BE2C (cell line): ENCODE measurements around the gene CX3CL1. TPM values are rescaled to one million over a fixed set of nuclear protein-coding genes. Genes with fewer than 3 reads are reported as not detected.
A peak's percentile ranks its signal among the peaks of the same experiment; 100 is the strongest.

Experiments used
- DNase-seq: peaks from one replicate; pipeline ENCODE4 v3.0.0-alpha.2; 2020
- H3K27me3 ChIP-seq: fragments of 250-450 bp; sonication (Bioruptor Pico); 2 replicates; pipeline ENCODE4 v1.5.1; 2020; ENCODE audit warnings: mild to moderate bottlenecking
- H3K36me3 ChIP-seq: fragments of 250-450 bp; sonication (Bioruptor Pico); 2 replicates; pipeline ENCODE4 v1.5.1; 2020; ENCODE audit warnings: mild to moderate bottlenecking
- H3K4me1 ChIP-seq: fragments of 250-450 bp; sonication (Bioruptor Pico); 2 replicates; pipeline ENCODE4 v1.5.1; 2020
- H3K4me3 ChIP-seq: 2 replicates; pipeline ENCODE4 v1.5.1; 2011; ENCODE audit warnings: low read depth, low read length
- H3K9me3 ChIP-seq: fragments of 250-450 bp; sonication (Bioruptor Pico); 2 replicates; pipeline ENCODE4 v1.5.1; 2020
- CTCF ChIP-seq: IDR thresholded peaks from 2 replicates; pipeline ENCODE4 v1.5.1; 2012; ENCODE audit warnings: mild to moderate bottlenecking, low read depth, low read length
- polyA plus RNA-seq: library from polyadenylated mRNA; unstranded; fragments of >200 nt; gene quantifications from one replicate; pipeline ENCODE4 v1.2.1, GENCODE V29; 2012; ENCODE audit warnings: low read depth, missing spikeins; ENCODE audit not compliant: insufficient read length, insufficient read depth

The CX3CL1 gene
- polyA plus RNA-seq = 49.0 TPM

DNA sequence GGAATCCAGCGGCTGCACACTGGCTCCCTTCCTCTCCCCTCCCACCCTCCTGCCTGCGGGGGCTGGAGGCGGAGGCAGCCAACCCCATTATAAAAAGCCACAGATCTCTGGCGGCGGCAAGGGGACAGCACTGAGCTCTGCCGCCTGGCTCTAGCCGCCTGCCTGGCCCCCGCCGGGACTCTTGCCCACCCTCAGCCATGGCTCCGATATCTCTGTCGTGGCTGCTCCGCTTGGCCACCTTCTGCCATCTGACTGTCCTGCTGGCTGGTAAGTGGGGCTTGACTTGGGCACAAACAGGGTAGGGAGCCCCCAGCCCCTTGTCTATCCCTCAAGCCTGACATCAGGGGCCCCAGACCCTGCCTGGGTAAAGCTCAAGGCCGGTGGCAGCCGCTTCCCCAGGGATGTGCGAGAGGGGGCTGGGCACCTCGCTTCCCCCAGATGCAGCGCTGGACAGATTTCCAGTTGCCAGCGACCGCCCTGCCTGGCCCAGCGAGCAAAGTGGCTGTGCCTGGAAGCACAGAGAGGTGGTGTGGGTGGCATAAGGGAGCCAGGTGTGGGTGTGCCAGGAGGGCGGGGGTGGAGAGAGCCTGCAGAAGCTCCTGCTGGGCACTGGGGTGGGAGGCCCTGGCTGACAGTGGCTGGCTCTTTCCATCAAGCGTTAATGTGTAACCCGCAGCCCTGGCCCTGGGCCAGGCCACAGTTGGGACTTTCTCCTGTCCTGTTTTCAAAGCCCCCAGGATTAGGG is at the start of gene CX3CL1:
Gene CX3CL1 (plus strand): TSS at position 119 of the 745 bp plus-strand sequence. CDS start 79 bp downstream, at position 198.
- H3K4me1 ChIP-seq = peaks cover 24% of the 10 kb centered on the region
- no peaks in the 10 kb centered on the region for H3K9me3 ChIP-seq
- no peaks in the 10 kb centered on the region for H3K27me3 ChIP-seq
- H3K36me3 ChIP-seq = no peaks in the 10 kb centered on the region
- peak within 1 kb of the TSS; percentile 81 for H3K4me3 ChIP-seq
- peak; percentile 47 for TF ChIP-seq CTCF
- peak; percentile 90 for DNase-seq

DNA sequence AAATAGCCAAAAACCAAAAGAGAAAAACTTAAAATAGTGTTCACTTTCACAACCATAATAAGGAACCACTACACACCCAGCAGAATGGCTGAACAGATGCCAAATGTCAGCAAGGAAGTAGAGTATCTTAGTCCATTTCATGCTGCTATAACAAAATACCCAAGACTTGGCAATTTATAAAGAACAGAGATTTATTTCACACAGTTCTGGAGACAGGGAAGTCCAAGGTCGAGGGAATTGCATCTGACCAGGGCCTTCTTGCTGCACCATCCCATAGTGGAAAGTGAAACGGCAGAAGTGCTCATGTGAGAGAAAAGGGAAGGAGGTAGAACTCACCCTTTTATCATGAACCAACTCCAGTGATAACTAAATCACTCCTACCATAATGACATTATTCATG is 47.5 kb upstream of the CX3CL1 start:
- DNase-seq = no peak
- TF ChIP-seq CTCF = no peak
- H3K9me3 ChIP-seq = peaks cover 4% of the 10 kb centered on the region; the same call in 1 of the 2 replicates
- no peak overlapping the region for H3K4me3 ChIP-seq
- H3K4me1 ChIP-seq = no peaks in the 10 kb centered on the region
- H3K27me3 ChIP-seq = no peaks in the 10 kb centered on the region
- no peaks in the 10 kb centered on the region for H3K36me3 ChIP-seq

DNA sequence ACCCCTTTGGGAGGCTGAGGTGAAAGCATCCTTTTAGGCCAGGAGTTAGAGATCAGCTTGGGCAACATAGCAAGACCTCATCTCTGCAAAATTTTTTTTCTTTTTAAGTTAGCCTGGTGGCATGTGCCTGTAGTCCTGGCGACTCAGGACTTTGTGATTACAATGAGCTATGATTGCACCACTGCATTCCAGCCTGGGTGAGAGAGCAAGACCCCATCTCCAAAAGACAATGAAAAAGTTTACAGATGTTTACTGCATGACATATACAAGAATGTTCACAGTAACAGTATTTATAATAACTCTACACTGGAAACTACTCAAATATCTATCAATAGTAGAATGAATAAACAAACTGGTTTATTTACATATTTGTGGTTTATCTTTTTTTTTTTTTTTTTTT is 46.8 kb upstream of the CX3CL1 start:
- H3K9me3 ChIP-seq = peaks cover 4% of the 10 kb centered on the region; the same call in 1 of the 2 replicates
- no peak overlapping the region for H3K4me3 ChIP-seq
- no peaks in the 10 kb centered on the region for H3K27me3 ChIP-seq
- DNase-seq = no peak
- no peaks in the 10 kb centered on the region for H3K4me1 ChIP-seq
- no peak for TF ChIP-seq CTCF
- no peaks in the 10 kb centered on the region for H3K36me3 ChIP-seq

DNA sequence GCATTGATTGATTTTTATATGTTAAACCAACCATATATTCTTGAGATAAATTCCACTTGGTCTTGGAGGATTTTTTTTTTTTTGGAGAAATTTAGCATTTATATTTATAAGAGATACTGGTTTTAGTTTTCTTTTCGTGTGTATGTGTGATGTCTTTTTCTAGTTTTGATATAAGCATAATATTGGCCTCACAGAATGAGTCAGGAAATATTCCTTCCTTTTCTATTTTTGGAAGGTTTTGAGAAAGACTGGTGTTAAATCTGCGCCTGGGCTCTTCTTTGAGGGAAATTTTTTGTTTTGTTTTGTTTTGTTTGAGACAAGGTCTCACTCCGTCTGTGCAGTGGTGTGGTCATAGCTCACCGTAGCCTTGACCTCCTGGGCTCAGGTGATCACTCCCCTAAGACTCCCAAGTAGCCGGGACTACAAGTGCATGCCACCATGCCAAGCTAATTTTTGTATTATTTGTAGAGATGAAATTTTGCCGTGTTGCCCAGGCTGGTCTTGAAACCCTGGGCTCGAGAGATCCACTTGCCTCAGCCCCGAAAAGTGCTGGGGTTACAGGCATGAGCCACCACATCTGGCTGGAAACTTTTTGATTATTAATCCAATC is 42.5 kb upstream of the CX3CL1 start:
- no peak for TF ChIP-seq CTCF
- H3K4me3 ChIP-seq = no peak overlapping the region
- DNase-seq = no peak
- H3K9me3 ChIP-seq = peaks cover 4% of the 10 kb centered on the region; the same call in 1 of the 2 replicates
- no peaks in the 10 kb centered on the region for H3K4me1 ChIP-seq
- no peaks in the 10 kb centered on the region; the same call in 1 of the 2 replicates for H3K27me3 ChIP-seq
- H3K36me3 ChIP-seq = no peaks in the 10 kb centered on the region

DNA sequence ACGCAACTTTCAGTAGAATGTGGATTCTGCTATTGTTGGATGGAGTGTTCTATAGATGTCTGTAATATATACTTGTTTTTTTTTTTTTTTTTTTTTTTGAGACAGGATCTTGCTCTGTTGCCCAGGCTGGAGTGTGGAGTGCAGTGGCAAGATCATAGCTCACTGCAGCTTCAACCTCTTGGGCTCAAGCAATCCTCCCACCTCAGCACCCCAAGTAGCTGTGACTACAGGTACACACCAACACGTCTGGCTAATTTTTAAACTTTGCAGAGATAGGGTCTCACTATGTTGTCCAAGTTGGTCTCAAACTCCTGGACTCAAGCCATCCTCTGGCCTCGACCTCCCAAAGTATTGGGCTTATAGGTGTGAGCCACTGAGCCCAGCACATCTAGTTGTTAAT is 40.9 kb upstream of the CX3CL1 start:
- no peak overlapping the region for H3K4me3 ChIP-seq
- TF ChIP-seq CTCF = no peak
- DNase-seq = no peak
- H3K9me3 ChIP-seq = peaks cover under 1% of the 10 kb centered on the region; the same call in 1 of the 2 replicates
- no peaks in the 10 kb centered on the region for H3K36me3 ChIP-seq
- H3K4me1 ChIP-seq = no peaks in the 10 kb centered on the region
- no peaks in the 10 kb centered on the region; the same call in 1 of the 2 replicates for H3K27me3 ChIP-seq

DNA sequence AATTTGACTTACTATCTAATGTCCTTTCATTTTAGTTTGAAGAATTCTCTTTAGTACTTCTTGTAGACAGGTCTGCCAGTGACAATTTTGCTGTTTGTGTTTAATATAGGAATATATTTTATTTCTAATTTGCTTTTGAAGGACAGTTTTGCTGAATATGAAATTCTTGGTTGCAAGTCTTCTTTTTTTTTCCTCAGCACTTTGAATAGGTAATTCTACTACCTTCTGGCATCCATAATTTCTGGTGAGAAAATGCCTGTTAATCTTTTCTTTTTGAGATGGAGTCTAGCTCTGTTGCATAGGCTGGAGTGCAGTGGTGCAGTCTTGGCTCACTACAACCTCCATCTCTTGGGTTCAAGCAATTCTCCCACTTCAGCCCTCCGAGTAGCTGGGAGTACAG is 38.9 kb upstream of the CX3CL1 start:
- H3K27me3 ChIP-seq = peaks cover 3% of the 10 kb centered on the region; the same call in 1 of the 2 replicates
- no peaks in the 10 kb centered on the region for H3K4me1 ChIP-seq
- no peak for DNase-seq
- no peak for TF ChIP-seq CTCF
- H3K36me3 ChIP-seq = no peaks in the 10 kb centered on the region
- H3K9me3 ChIP-seq = no peaks in the 10 kb centered on the region; the same call in 1 of the 2 replicates
- no peak overlapping the region for H3K4me3 ChIP-seq
